ENCODE measurements around the gene IFNA13. TPM values are rescaled to one million over a fixed set of nuclear protein-coding genes. Genes with fewer than 3 reads are reported as not detected.

IFNA13 gene
- total RNA-seq, 1 experiment from 2014 or later = not detected

Other genes with a start within 250 kb of the IFNA13 start
- gene IFNW1, start 226.2 kb downstream of the IFNA13 start, total RNA-seq (2014; rRNA removed; shearing (Covaris generic)) = not detected in 2 replicates
- gene IFNA21, start 201.4 kb downstream of the IFNA13 start, total RNA-seq (2014; rRNA removed; shearing (Covaris generic)) = not detected in 2 replicates
- not detected in 2 replicates for gene IFNA4, start 180.5 kb downstream of the IFNA13 start, total RNA-seq (2014; rRNA removed; shearing (Covaris generic))
- gene IFNA7, start 165.9 kb downstream of the IFNA13 start, total RNA-seq (2014; rRNA removed; shearing (Covaris generic)) = not detected in 2 replicates
- gene IFNA10, start 160.9 kb downstream of the IFNA13 start, total RNA-seq (2014; rRNA removed; shearing (Covaris generic)) = not detected in 2 replicates
- gene IFNA16, start 150.7 kb downstream of the IFNA13 start, total RNA-seq (2014; rRNA removed; shearing (Covaris generic)) = not detected in 2 replicates
- gene IFNA17, start 139.8 kb downstream of the IFNA13 start, total RNA-seq (2014; rRNA removed; shearing (Covaris generic)) = not detected in 2 replicates
- not detected in 2 replicates for gene IFNA14, start 128.1 kb downstream of the IFNA13 start, total RNA-seq (2014; rRNA removed; shearing (Covaris generic))
- not detected in 2 replicates for gene IFNA5, start 62.7 kb downstream of the IFNA13 start, total RNA-seq (2014; rRNA removed; shearing (Covaris generic))
- gene KLHL9, start 32.7 kb downstream of the IFNA13 start, total RNA-seq (2014; rRNA removed; shearing (Covaris generic)) = 5.0 and 6.7 TPM in 2 replicates
- not detected in 2 replicates for gene IFNA6, start 17.2 kb downstream of the IFNA13 start, total RNA-seq (2014; rRNA removed; shearing (Covaris generic))
- gene IFNA2, start 17.3 kb upstream of the IFNA13 start, total RNA-seq (2014; rRNA removed; shearing (Covaris generic)) = not detected in 2 replicates
- gene IFNA8, start 41.1 kb upstream of the IFNA13 start, total RNA-seq (2014; rRNA removed; shearing (Covaris generic)) = not detected in 2 replicates
- gene IFNA1, start 72.4 kb upstream of the IFNA13 start, total RNA-seq (2014; rRNA removed; shearing (Covaris generic)) = not detected in 2 replicates
- not detected in 2 replicates for gene IFNE, start 114.3 kb upstream of the IFNA13 start, total RNA-seq (2014; rRNA removed; shearing (Covaris generic))

All from G401 (cell line).